Measurements from ENCODE around the gene NCOA5. TPM values are rescaled to one million over a fixed set of nuclear protein-coding genes. Genes with fewer than 3 reads are reported as not detected.
A peak's percentile ranks its signal among the peaks of the same experiment; 100 is the strongest.

Gene NCOA5
- total and polyA plus RNA-seq, 7 experiments from 2014 or later = 15.7 to 47.6 (median 39.4) TPM

- ATAC-seq (no peak), DNase-seq (no peak)
- ChIA-PET POLR2A (no interaction called here), CTCF (no interaction called here)
- H3K27me3 Mint-ChIP-seq = peaks cover 60 to 69% (median 67%) of the 10 kb centered on the region in 5 donors
- peaks cover 0 to 2% (median 0%) of the 10 kb centered on the region in 11 donors for H3K9me3 Mint-ChIP-seq
- H3K4me3 ChIP-seq (ENCODE audit: low read length) = no peak overlapping the region
- peaks cover 0 to 4% (median 0%) of the 10 kb centered on the region in 5 donors for H3K36me3 Mint-ChIP-seq
- H3K4me1 Mint-ChIP-seq = peaks cover 0 to 3% (median 0%) of the 10 kb centered on the region in 7 donors
- H3K27ac Mint-ChIP-seq = no peak overlapping the region
- H3K4me1 ChIP-seq (ENCODE audit: control insufficient read depth in 2 of 2, insufficient read depth in 2 of 2, low read length in 2 of 2) = no peaks in the 10 kb centered on the region
- intact Hi-C loops (cut with micrococcal nuclease) = no loop called here
- no peak overlapping the region for H3K27ac ChIP-seq (ENCODE audit: low read depth, low read length)
- no peaks in the 10 kb centered on the region for H3K9me3 ChIP-seq (ENCODE audit: control insufficient read depth in 2 of 3, low read length in 3 of 3)
- no peaks in the 10 kb centered on the region for H3K36me3 ChIP-seq (ENCODE audit: control insufficient read depth in 2 of 3, insufficient read depth in 3 of 3, low read length in 3 of 3)
- H3K27me3 ChIP-seq (ENCODE audit: control insufficient read depth in 2 of 2, insufficient read depth in 2 of 2, low read length in 2 of 2) = peaks cover 11 to 28% of the 10 kb centered on the region in 2 donors
- H3K4me3 Mint-ChIP-seq = no peak overlapping the region
Observed at GRCh38 chr20:46030284-46031013, 59.3 kb downstream of the NCOA5 start.

DNA sequence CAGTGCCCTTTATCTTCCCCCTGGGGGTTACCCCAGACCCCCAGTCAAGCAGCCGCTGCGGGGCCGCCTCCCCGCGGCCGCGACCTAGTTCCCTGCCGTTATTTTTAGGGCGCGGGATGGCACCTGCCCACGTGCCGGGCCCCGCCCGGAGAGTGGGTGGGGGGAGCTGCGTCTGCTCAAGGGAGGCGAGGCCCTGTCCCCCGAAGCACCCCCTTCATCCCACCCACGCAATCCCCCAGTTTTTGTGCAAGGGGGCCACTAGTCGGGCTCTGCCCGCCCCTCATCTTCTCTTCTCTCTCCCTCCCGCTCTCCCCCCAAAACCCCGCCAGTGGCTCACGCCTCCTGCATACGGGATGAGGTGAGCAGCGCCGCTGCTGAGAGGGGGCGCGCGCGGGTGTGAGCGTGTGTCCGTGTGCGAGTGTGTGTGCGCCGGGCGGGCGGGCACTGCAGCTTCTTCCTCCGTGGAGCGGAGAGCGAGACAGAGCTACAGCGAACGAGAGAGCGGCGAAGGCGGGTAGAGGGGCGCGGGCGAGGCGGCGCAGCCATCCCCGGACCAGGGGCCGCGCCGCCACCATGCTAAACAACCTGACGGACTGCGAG lies 60.9 kb downstream of the NCOA5 start, which contains the start of gene SLC12A5:
TSS of gene SLC12A5 (plus strand) at position 444 of the 600 bp plus-strand sequence. CDS start at position 574, 130 bp downstream.
- Histone ChIP-seq H3K4me3 (ENCODE audit: low read length) (no peak within 1 kb of the TSS), H3K36me3 (ENCODE audit: control insufficient read depth in 2 of 3, insufficient read depth in 3 of 3, low read length in 3 of 3) (no peaks in the 10 kb centered on the region), H3K27me3 (ENCODE audit: control insufficient read depth in 2 of 2, insufficient read depth in 2 of 2, low read length in 2 of 2) (peaks cover 11 to 23% of the 10 kb centered on the region in 2 donors), H3K27ac (ENCODE audit: low read depth, low read length) (no peak within 1 kb of the TSS), H3K9me3 (ENCODE audit: control insufficient read depth in 2 of 3, low read length in 3 of 3) (no peaks in the 10 kb centered on the region), H3K4me1 (ENCODE audit: control insufficient read depth in 2 of 2, insufficient read depth in 2 of 2, low read length in 2 of 2) (no peaks in the 10 kb centered on the region)
- H3K4me3 Mint-ChIP-seq = no peak within 1 kb of the TSS
- intact Hi-C loops (cut with micrococcal nuclease) = no loop called here
- DNase-seq (no peak), ATAC-seq (no peak)
- peaks cover 0 to 3% (median 0%) of the 10 kb centered on the region in 7 donors for H3K4me1 Mint-ChIP-seq
- no peak within 1 kb of the TSS for H3K27ac Mint-ChIP-seq
- no peaks in the 10 kb centered on the region for H3K36me3 Mint-ChIP-seq
- ChIA-PET POLR2A (no interaction called here), CTCF (no interaction called here)
- peaks cover 0 to 2% (median 0%) of the 10 kb centered on the region in 11 donors for H3K9me3 Mint-ChIP-seq
- H3K27me3 Mint-ChIP-seq = peaks cover 59 to 74% (median 67%) of the 10 kb centered on the region in 5 donors

GRCh38 chr20:46028110-46028509 lies 61.7 kb downstream of the NCOA5 start:
- Histone ChIP-seq H3K27ac (ENCODE audit: low read depth, low read length) (no peak overlapping the region), H3K36me3 (ENCODE audit: control insufficient read depth in 2 of 3, insufficient read depth in 3 of 3, low read length in 3 of 3) (no peaks in the 10 kb centered on the region), H3K4me3 (ENCODE audit: low read length) (no peak overlapping the region), H3K9me3 (ENCODE audit: control insufficient read depth in 2 of 3, low read length in 3 of 3) (no peaks in the 10 kb centered on the region), H3K4me1 (ENCODE audit: control insufficient read depth in 2 of 2, insufficient read depth in 2 of 2, low read length in 2 of 2) (no peaks in the 10 kb centered on the region), H3K27me3 (ENCODE audit: control insufficient read depth in 2 of 2, insufficient read depth in 2 of 2, low read length in 2 of 2) (peaks cover 12 to 23% of the 10 kb centered on the region in 2 donors)
- H3K27ac Mint-ChIP-seq = no peak overlapping the region
- H3K4me1 Mint-ChIP-seq = peaks cover 0 to 8% (median 6%) of the 10 kb centered on the region in 7 donors
- ChIA-PET POLR2A (no interaction called here), CTCF (interaction anchor here (1.0 to 1.3 kb wide), 2 partner anchors 14 to 41 kb away, joined by 3 read pairs; no protein-coding TSS in a partner anchor)
- DNase-seq (no peak), ATAC-seq (no peak)
- H3K27me3 Mint-ChIP-seq = peaks cover 59 to 73% (median 67%) of the 10 kb centered on the region in 5 donors
- H3K36me3 Mint-ChIP-seq = no peaks in the 10 kb centered on the region
- H3K9me3 Mint-ChIP-seq = peaks cover 0 to 2% (median 0%) of the 10 kb centered on the region in 11 donors
- intact Hi-C loops (cut with micrococcal nuclease) = no loop called here
- no peak overlapping the region for H3K4me3 Mint-ChIP-seq

GRCh38 chr20:46027245-46027853 lies 62.4 kb downstream of the NCOA5 start:
- DNase-seq = peak in 2 of 9 donors; percentile 37 to 43
- Histone ChIP-seq H3K36me3 (ENCODE audit: control insufficient read depth in 2 of 3, insufficient read depth in 3 of 3, low read length in 3 of 3) (no peaks in the 10 kb centered on the region), H3K4me1 (ENCODE audit: control insufficient read depth in 2 of 2, insufficient read depth in 2 of 2, low read length in 2 of 2) (peaks cover 0 to 4% of the 10 kb centered on the region in 2 donors), H3K27ac (ENCODE audit: low read depth, low read length) (no peak overlapping the region), H3K4me3 (ENCODE audit: low read length) (no peak overlapping the region), H3K9me3 (ENCODE audit: control insufficient read depth in 2 of 3, low read length in 3 of 3) (no peaks in the 10 kb centered on the region), H3K27me3 (ENCODE audit: control insufficient read depth in 2 of 2, insufficient read depth in 2 of 2, low read length in 2 of 2) (peaks cover 14 to 21% of the 10 kb centered on the region in 2 donors)
- CTCF ChIA-PET = interaction anchor here (1.0 to 1.3 kb wide), 2 partner anchors 13 to 40 kb away, joined by 3 read pairs; no protein-coding TSS in a partner anchor
- intact Hi-C loops (cut with micrococcal nuclease) = no loop called here
- no peaks in the 10 kb centered on the region for H3K36me3 Mint-ChIP-seq
- peaks cover 5 to 13% (median 9%) of the 10 kb centered on the region in 7 donors for H3K4me1 Mint-ChIP-seq
- POLR2A ChIA-PET = no interaction called here
- H3K9me3 Mint-ChIP-seq = no peaks in the 10 kb centered on the region
- no peak overlapping the region for H3K27ac Mint-ChIP-seq
- H3K27me3 Mint-ChIP-seq = peaks cover 52 to 71% (median 61%) of the 10 kb centered on the region in 5 donors
- no peak for ATAC-seq
- no peak overlapping the region for H3K4me3 Mint-ChIP-seq

- peaks cover 12 to 25% (median 17%) of the 10 kb centered on the region in 7 donors for H3K4me1 Mint-ChIP-seq
- ChIA-PET POLR2A (no interaction called here), CTCF (interaction anchor here (1.1 kb wide), 1 partner anchor 12 kb away, joined by 5 read pairs; no protein-coding TSS in a partner anchor)
- Histone ChIP-seq H3K9me3 (ENCODE audit: control insufficient read depth in 2 of 3, low read length in 3 of 3) (no peaks in the 10 kb centered on the region), H3K27me3 (ENCODE audit: control insufficient read depth in 2 of 2, insufficient read depth in 2 of 2, low read length in 2 of 2) (peaks cover 8 to 21% of the 10 kb centered on the region in 2 donors), H3K4me1 (ENCODE audit: control insufficient read depth in 2 of 2, insufficient read depth in 2 of 2, low read length in 2 of 2) (peaks cover 0 to 6% of the 10 kb centered on the region in 2 donors), H3K36me3 (ENCODE audit: control insufficient read depth in 2 of 3, insufficient read depth in 3 of 3, low read length in 3 of 3) (no peaks in the 10 kb centered on the region), H3K4me3 (ENCODE audit: low read length) (no peak overlapping the region), H3K27ac (ENCODE audit: low read depth, low read length) (no peak overlapping the region)
- no peak overlapping the region for H3K27ac Mint-ChIP-seq
- DNase-seq = no peak
- peaks cover 0 to 3% (median 0%) of the 10 kb centered on the region in 5 donors for H3K36me3 Mint-ChIP-seq
- intact Hi-C loops (cut with micrococcal nuclease) = no loop called here
- H3K4me3 Mint-ChIP-seq = no peak overlapping the region
- ATAC-seq = no peak
- H3K9me3 Mint-ChIP-seq = no peaks in the 10 kb centered on the region
- peaks cover 54 to 72% (median 65%) of the 10 kb centered on the region in 5 donors for H3K27me3 Mint-ChIP-seq
Observed at GRCh38 chr20:46025376-46025783, 64.4 kb downstream of the NCOA5 start.

- intact Hi-C loops (cut with micrococcal nuclease) = loop anchor here (1.0 to 5.0 kb wide), 7 partner anchors 17 to 323 kb away; partner anchors contain the start of gene NCOA5 (in 1 of the 2)
- peaks cover 12 to 25% (median 17%) of the 10 kb centered on the region in 7 donors for H3K4me1 Mint-ChIP-seq
- ATAC-seq (no peak), DNase-seq (no peak)
- no peaks in the 10 kb centered on the region for H3K9me3 Mint-ChIP-seq
- Histone ChIP-seq H3K9me3 (ENCODE audit: control insufficient read depth in 2 of 3, low read length in 3 of 3) (no peaks in the 10 kb centered on the region), H3K36me3 (ENCODE audit: control insufficient read depth in 2 of 3, insufficient read depth in 3 of 3, low read length in 3 of 3) (no peaks in the 10 kb centered on the region), H3K4me3 (ENCODE audit: low read length) (no peak overlapping the region), H3K27me3 (ENCODE audit: control insufficient read depth in 2 of 2, insufficient read depth in 2 of 2, low read length in 2 of 2) (peaks cover 8 to 21% of the 10 kb centered on the region in 2 donors), H3K27ac (ENCODE audit: low read depth, low read length) (no peak overlapping the region), H3K4me1 (ENCODE audit: control insufficient read depth in 2 of 2, insufficient read depth in 2 of 2, low read length in 2 of 2) (peaks cover 0 to 6% of the 10 kb centered on the region in 2 donors)
- H3K27ac Mint-ChIP-seq = no peak overlapping the region
- H3K4me3 Mint-ChIP-seq = peak overlapping the region in 6 of 10 donors; percentile 11 to 79 (median 58)
- ChIA-PET CTCF (interaction anchor here (2.0 kb wide), 2 partner anchors 12 to 151 kb away, joined by 8 to 9 read pairs; no protein-coding TSS in a partner anchor), POLR2A (no interaction called here)
- peaks cover 52 to 66% (median 55%) of the 10 kb centered on the region in 5 donors for H3K27me3 Mint-ChIP-seq
- peaks cover 0 to 3% (median 0%) of the 10 kb centered on the region in 5 donors for H3K36me3 Mint-ChIP-seq
Observed at GRCh38 chr20:46023999-46024398, 65.8 kb downstream of the NCOA5 start.

All from naive thymus-derived CD4-positive, alpha-beta T cell (primary cell).